ENCODE measurements around the gene DDC. TPM values are rescaled to one million over a fixed set of nuclear protein-coding genes. Genes with fewer than 3 reads are reported as not detected.

Gene DDC
- total RNA-seq, 1 donor from 2014 or later = 3.8 TPM

GRCh38 chr7:50594136-50594535 lies 28.9 kb upstream of the DDC start:
- Mint-ChIP-seq H3K36me3 (ENCODE audit: unreplicated experiment) (peaks cover 28% of the 10 kb centered on the region), H3K4me3 (ENCODE audit: unreplicated experiment) (no peak overlapping the region), H3K4me1 (ENCODE audit: low read depth, unreplicated experiment) (peaks cover 21% of the 10 kb centered on the region), H3K9me3 (ENCODE audit: unreplicated experiment) (peaks cover 8% of the 10 kb centered on the region), H3K27me3 (ENCODE audit: unreplicated experiment) (peaks cover under 1% of the 10 kb centered on the region), H3K27ac (ENCODE audit: unreplicated experiment) (no peak overlapping the region)
- no peak for DNase-seq
- TF ChIP-seq, protein P1, sequence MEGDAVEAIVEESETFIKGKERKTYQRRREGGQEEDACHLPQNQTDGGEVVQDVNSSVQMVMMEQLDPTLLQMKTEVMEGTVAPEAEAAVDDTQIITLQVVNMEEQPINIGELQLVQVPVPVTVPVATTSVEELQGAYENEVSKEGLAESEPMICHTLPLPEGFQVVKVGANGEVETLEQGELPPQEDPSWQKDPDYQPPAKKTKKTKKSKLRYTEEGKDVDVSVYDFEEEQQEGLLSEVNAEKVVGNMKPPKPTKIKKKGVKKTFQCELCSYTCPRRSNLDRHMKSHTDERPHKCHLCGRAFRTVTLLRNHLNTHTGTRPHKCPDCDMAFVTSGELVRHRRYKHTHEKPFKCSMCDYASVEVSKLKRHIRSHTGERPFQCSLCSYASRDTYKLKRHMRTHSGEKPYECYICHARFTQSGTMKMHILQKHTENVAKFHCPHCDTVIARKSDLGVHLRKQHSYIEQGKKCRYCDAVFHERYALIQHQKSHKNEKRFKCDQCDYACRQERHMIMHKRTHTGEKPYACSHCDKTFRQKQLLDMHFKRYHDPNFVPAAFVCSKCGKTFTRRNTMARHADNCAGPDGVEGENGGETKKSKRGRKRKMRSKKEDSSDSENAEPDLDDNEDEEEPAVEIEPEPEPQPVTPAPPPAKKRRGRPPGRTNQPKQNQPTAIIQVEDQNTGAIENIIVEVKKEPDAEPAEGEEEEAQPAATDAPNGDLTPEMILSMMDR (IDR thresholded peaks at IDR 0.05; ENCODE audit: partially characterized antibody, unreplicated experiment) = no peak

DNA sequence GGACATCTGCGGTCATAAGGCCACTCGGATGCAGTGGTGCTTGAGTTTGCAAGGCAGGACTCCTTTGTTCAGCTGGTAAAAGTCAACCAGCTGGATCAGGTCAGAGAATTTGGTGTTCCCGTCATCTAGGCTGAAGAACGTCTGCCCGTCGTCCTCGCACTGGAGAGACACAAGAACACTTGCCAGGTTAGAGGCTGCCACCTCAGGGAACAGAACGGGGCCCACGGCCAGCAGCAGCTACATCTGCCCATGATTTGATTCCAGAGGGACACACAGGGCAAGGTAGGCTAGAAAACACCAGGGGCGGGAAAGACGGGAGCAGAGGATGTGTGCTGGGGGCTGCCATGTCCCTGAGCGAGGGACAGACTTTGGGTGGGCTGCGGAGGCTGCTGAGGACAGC lies 27.7 kb upstream of the DDC start:
- Mint-ChIP-seq H3K36me3 (ENCODE audit: unreplicated experiment) (peaks cover 23% of the 10 kb centered on the region), H3K27ac (ENCODE audit: unreplicated experiment) (no peak overlapping the region), H3K4me1 (ENCODE audit: low read depth, unreplicated experiment) (peaks cover 20% of the 10 kb centered on the region), H3K27me3 (ENCODE audit: unreplicated experiment) (no peaks in the 10 kb centered on the region), H3K9me3 (ENCODE audit: unreplicated experiment) (peaks cover 8% of the 10 kb centered on the region), H3K4me3 (ENCODE audit: unreplicated experiment) (no peak overlapping the region)
- TF ChIP-seq, protein P1 (IDR thresholded peaks at IDR 0.05; ENCODE audit: partially characterized antibody, unreplicated experiment) = no peak
- DNase-seq = no peak

DNA sequence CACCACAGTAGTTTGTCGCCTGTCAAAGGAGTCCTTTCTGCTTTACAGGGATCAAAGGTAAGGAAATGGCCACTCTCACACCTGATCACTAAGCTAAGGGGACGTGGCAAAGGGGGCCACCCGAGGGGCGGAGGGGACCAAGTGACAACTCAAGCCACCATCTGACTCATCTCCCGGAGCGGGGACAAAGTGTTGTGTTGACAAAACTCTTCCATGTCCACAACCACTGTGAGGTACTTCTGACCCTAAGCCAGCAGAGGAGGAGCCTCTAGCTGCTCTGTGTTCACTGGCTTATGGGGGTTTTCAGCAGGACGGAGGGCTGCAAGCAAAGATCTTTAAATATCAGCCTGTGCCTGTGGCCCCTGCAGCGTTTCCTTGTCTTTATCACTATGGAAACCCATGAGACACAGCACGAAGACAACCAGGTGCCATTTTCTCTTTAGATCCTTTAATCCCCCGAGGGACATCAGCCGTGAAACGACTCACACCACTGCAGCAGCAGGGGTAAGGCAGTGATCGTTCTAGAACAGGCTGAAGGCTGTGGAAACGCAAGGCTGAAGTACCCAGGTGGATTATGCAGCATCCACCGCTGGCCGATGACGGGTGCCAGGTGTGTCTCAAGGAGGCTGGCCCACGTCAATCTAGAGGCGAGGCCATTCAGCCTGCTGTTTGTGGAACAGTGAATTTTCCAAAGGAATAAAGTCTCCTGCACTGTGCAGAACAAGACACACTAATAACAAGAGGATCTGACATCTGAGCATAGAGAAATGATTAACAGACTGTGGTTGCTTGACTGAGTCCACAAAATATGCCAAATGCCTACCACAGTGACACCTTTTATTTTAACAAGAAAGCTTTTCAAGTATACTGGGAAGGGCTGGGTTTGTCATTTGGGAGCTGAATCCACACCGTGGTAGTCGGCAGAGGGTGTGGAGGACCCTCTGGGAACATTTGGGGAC lies 26.6 kb upstream of the DDC start:
- Mint-ChIP-seq H3K27ac (ENCODE audit: unreplicated experiment) (peak overlapping the region; percentile 76), H3K4me3 (ENCODE audit: unreplicated experiment) (peak overlapping the region; percentile 30), H3K9me3 (ENCODE audit: unreplicated experiment) (peaks cover 12% of the 10 kb centered on the region), H3K4me1 (ENCODE audit: low read depth, unreplicated experiment) (peaks cover 20% of the 10 kb centered on the region), H3K27me3 (ENCODE audit: unreplicated experiment) (no peaks in the 10 kb centered on the region), H3K36me3 (ENCODE audit: unreplicated experiment) (peaks cover 28% of the 10 kb centered on the region)
- peak; percentile 30 for DNase-seq
- TF ChIP-seq, protein P1 (IDR thresholded peaks at IDR 0.05; ENCODE audit: partially characterized antibody, unreplicated experiment) = no peak

GRCh38 chr7:50591098-50591479 lies 25.9 kb upstream of the DDC start:
- Mint-ChIP-seq H3K4me3 (ENCODE audit: unreplicated experiment) (no peak overlapping the region), H3K36me3 (ENCODE audit: unreplicated experiment) (peaks cover 28% of the 10 kb centered on the region), H3K9me3 (ENCODE audit: unreplicated experiment) (peaks cover 12% of the 10 kb centered on the region), H3K4me1 (ENCODE audit: low read depth, unreplicated experiment) (peaks cover 20% of the 10 kb centered on the region), H3K27me3 (ENCODE audit: unreplicated experiment) (no peaks in the 10 kb centered on the region), H3K27ac (ENCODE audit: unreplicated experiment) (no peak overlapping the region)
- TF ChIP-seq, protein P1 (IDR thresholded peaks at IDR 0.05; ENCODE audit: partially characterized antibody, unreplicated experiment) = no peak
- no peak for DNase-seq

GRCh38 chr7:50590535-50590934 lies 25.3 kb upstream of the DDC start:
- H3K27ac Mint-ChIP-seq (ENCODE audit: unreplicated experiment) = no peak overlapping the region
- DNase-seq = no peak
- H3K36me3 Mint-ChIP-seq (ENCODE audit: unreplicated experiment) = peaks cover 28% of the 10 kb centered on the region
- H3K27me3 Mint-ChIP-seq (ENCODE audit: unreplicated experiment) = no peaks in the 10 kb centered on the region
- peaks cover 17% of the 10 kb centered on the region for H3K4me1 Mint-ChIP-seq (ENCODE audit: low read depth, unreplicated experiment)
- H3K9me3 Mint-ChIP-seq (ENCODE audit: unreplicated experiment) = peaks cover 11% of the 10 kb centered on the region
- H3K4me3 Mint-ChIP-seq (ENCODE audit: unreplicated experiment) = no peak overlapping the region
- TF ChIP-seq, protein P1 (IDR thresholded peaks at IDR 0.05; ENCODE audit: partially characterized antibody, unreplicated experiment) = no peak

Data from glutamatergic neuron (in vitro differentiated cells).